Gastroesophageal sphincter (tissue), 4 donors: ENCODE data around the gene TBC1D19. TPM values are rescaled to one million over a fixed set of nuclear protein-coding genes. Genes with fewer than 3 reads are reported as not detected.
"Not testable (repeated sequence)": the region's sequence is repeated elsewhere in the genome, so short reads cannot be mapped to it uniquely, and the experiment has no call there.

Source experiments
- ATAC-seq: fragments of 150-250 bp; one replicate; pipeline ENCODE4 v1.9.1; 2016; ENCODE audit warnings: mild to moderate bottlenecking, moderate library complexity
- H3K27ac ChIP-seq, 4 donors: fragments of 200-600 bp; sonication (generic) in 3 of 4; 1 replicate in 3 of 4; 2 replicates in 1 of 4; pipeline ENCODE4 v1.5.1; 2016 to 2019
- H3K27me3 ChIP-seq: fragments of 200-600 bp; sonication (generic); one replicate; pipeline ENCODE4 v1.5.1; 2019
- H3K36me3 ChIP-seq, 2 donors: fragments of 200-600 bp; sonication (generic); one replicate each; pipeline ENCODE4 v1.5.1; 2019; ENCODE audit warnings: control low read depth in 1 of 2
- H3K4me1 ChIP-seq, 3 donors: fragments of 200-600 bp; sonication (generic); 1 replicate in 2 of 3; 2 replicates in 1 of 3; pipeline ENCODE4 v1.5.1; 2016 to 2019; ENCODE audit warnings: control low read depth in 2 of 3
- H3K4me3 ChIP-seq, 2 donors: fragments of 200-600 bp; sonication (generic); one replicate each; pipeline ENCODE4 v1.5.1; 2019; ENCODE audit warnings: mild to moderate bottlenecking in 1 of 2, moderate library complexity in 1 of 2
- H3K9me3 ChIP-seq, 3 donors: fragments of 200-600 bp; sonication (generic); one replicate each; pipeline ENCODE4 v1.5.1; 2017 to 2019; ENCODE audit warnings: control low read depth in 2 of 3
- EP300 ChIP-seq: sonication (generic); formaldehyde crosslinking; IDR thresholded peaks from one replicate; pipeline ENCODE4 v1.6.1; 2017; ENCODE audit warnings: antibody characterized with exemption, mild to moderate bottlenecking
- POLR2A ChIP-seq, 2 donors: fragments of 450-650 bp; IDR thresholded peaks; one replicate each; pipeline ENCODE4 v1.6.1; 2017; ENCODE audit warnings: antibody characterized with exemption in 2 of 2, mild to moderate bottlenecking in 2 of 2, moderate library complexity in 1 of 2
- POLR2AphosphoS5 ChIP-seq: sonication (generic); formaldehyde crosslinking; IDR thresholded peaks from one replicate; pipeline ENCODE4 v1.6.1; 2017; ENCODE audit warnings: antibody characterized with exemption
- WGBS, 2 donors: methylation state at CpG; one replicate each; pipeline ENCODE4 v1.1.5; 2018; ENCODE audit warnings: low coverage in 1 of 2; 5-methylcytosine and 5-hydroxymethylcytosine counted together
- total RNA-seq, 4 donors: library from RNA; depleted of rRNA; stranded (reverse); fragments of >200 nt; gene quantifications; one replicate each; pipeline ENCODE4 v1.1.0, GENCODE V29; 2016
- TF ChIP-seq, protein P1 (sequence below), 4 experiments: fragments of 200-600 bp in 2 of 4; fragments of 450-650 bp in 2 of 4; sonication (generic) in 1 of 4; IDR thresholded peaks; one replicate each; pipeline ENCODE4 v1.5.1; 2017 to 2019; ENCODE audit warnings: antibody characterized with exemption in 4 of 4, mild to moderate bottlenecking in 2 of 4, moderate library complexity in 2 of 4

Gene TBC1D19
- total RNA-seq, 4 donors from 2014 or later, result 13.2 to 20.1 (median 15.9) TPM

DNA sequence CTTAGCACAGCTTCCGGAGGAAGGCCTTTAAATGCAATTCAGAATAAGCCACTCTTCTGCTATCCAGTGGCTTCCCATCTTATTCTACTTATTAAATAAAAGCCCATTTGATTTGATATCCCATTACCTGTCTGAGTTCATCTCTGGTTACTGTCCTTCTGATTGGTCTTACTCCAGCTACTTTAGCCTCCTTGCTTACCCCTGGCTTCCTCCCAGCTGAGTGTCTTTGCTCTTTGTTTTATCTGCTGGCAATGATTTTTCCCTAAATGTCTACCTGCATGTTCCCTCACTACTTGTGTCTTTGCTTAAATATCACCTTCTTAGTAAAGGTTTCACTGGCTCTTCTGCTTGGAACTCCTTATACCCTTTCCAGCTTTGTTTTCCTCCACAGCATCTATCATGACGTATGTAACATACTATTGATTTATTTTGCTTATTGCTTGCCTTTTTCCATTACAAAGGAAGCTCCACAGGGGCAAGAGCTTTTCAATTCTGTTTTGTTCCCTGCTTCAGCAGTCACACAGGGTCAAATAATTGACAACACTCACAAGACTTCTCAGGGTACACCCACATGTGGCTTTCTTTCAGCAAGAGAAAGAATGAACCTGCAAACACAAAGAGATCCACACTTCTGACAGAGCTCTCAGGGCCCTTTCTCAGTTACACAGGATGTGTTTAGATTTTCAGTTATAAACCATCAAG is 63.8 kb downstream of the TBC1D19 start:
- no peak overlapping the region for H3K4me3 ChIP-seq
- H3K9me3 ChIP-seq, result no peaks in the 10 kb centered on the region
- no peaks in the 10 kb centered on the region for H3K4me1 ChIP-seq
- ATAC-seq, result no peak
- no peaks in the 10 kb centered on the region for H3K36me3 ChIP-seq
- whole genome bisulfite sequencing, 2 donors, result 82 to 100% methylated on average over 2 of the region's 2 CpGs
- TF ChIP-seq, protein P1, sequence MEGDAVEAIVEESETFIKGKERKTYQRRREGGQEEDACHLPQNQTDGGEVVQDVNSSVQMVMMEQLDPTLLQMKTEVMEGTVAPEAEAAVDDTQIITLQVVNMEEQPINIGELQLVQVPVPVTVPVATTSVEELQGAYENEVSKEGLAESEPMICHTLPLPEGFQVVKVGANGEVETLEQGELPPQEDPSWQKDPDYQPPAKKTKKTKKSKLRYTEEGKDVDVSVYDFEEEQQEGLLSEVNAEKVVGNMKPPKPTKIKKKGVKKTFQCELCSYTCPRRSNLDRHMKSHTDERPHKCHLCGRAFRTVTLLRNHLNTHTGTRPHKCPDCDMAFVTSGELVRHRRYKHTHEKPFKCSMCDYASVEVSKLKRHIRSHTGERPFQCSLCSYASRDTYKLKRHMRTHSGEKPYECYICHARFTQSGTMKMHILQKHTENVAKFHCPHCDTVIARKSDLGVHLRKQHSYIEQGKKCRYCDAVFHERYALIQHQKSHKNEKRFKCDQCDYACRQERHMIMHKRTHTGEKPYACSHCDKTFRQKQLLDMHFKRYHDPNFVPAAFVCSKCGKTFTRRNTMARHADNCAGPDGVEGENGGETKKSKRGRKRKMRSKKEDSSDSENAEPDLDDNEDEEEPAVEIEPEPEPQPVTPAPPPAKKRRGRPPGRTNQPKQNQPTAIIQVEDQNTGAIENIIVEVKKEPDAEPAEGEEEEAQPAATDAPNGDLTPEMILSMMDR (IDR thresholded peaks at IDR 0.05), result no peak
- TF ChIP-seq POLR2A (IDR thresholded peaks at IDR 0.05) (no peak), POLR2AphosphoS5 (no peak), EP300 (no peak)
- no peak overlapping the region for H3K27ac ChIP-seq
- H3K27me3 ChIP-seq, result no peaks in the 10 kb centered on the region

DNA sequence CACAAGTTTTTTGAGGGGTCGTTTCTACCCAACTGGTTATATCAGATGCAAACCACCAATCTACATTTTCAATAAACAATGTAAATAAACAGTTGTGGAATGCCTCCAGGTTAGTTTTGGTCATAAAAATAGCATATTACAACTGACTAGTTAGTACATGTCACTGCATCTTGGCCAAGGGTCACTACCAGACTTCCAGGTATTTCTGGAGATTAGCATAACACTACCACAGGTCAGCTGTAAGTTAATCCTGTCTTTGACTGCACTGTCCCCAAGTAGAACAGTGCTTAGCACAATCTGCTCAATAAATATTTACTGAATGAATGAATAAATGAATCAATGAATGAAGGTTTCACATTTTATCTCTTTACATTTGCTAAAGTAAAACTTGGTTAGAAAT is 64.4 kb downstream of the TBC1D19 start:
- Histone ChIP-seq H3K9me3 (no peaks in the 10 kb centered on the region), H3K36me3 (no peaks in the 10 kb centered on the region), H3K4me1 (no peaks in the 10 kb centered on the region), H3K27ac (no peak overlapping the region), H3K27me3 (no peaks in the 10 kb centered on the region), H3K4me3 (no peak overlapping the region)
- ATAC-seq, result no peak
- TF ChIP-seq, protein P1 (IDR thresholded peaks at IDR 0.05), result no peak
- no peak for TF ChIP-seq EP300
- 38 to 43% methylated on average over 1 of the region's 1 CpG for WGBS, 2 donors

DNA sequence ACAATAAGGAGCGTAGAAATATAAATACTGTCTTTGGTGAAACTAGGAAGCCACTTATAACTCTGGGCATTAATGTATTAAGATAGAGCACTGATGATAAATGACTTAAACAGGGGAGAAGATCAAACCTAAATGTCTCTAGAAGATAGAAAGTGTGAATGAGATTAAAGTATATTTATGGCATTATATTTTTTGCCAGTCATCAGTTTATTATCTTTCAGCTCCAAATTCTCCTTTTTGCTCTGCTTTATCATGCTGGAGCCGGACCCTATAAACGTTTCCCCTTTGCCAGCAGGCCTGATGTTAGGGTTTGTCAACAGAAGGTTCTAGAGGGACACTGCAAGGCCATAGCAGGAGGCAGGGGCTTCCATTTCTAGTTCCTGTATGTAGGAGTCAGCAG is 76.4 kb downstream of the TBC1D19 start:
- no peak overlapping the region for H3K4me3 ChIP-seq
- H3K9me3 ChIP-seq, result peaks cover 0 to 5% (median 0%) of the 10 kb centered on the region in 3 donors
- no peaks in the 10 kb centered on the region for H3K4me1 ChIP-seq
- peaks cover 0 to 37% of the 10 kb centered on the region in 2 donors for H3K36me3 ChIP-seq
- no peak for TF ChIP-seq POLR2A (IDR thresholded peaks at IDR 0.05)
- no peak for TF ChIP-seq EP300
- TF ChIP-seq POLR2AphosphoS5, result no peak
- TF ChIP-seq, protein P1 (IDR thresholded peaks at IDR 0.05), result no peak
- H3K27me3 ChIP-seq, result no peaks in the 10 kb centered on the region
- no peak for ATAC-seq
- WGBS, 2 donors, result 92 to 96% methylated on average over 3 of the region's 3 CpGs
- no peak overlapping the region for H3K27ac ChIP-seq

DNA sequence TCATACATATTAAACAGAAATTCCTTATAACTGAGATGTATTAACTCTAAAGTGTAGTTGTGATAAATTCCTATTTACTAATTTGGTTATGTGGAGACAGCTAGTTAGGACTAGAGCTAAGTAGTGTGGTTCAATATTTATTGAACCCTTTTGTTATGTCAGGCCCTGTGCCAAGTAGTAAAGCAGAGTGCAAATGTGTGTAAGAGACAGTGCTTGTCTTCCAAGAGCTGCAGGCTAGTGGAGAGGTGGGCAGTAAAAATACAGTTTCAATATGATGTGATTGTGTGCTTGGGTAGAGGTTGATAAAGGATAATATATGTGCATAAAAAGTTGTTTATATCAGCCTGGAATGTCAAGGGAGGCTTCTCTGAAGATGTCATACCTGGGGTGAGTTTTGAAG is 80.0 kb downstream of the TBC1D19 start:
- Histone ChIP-seq H3K36me3 (peaks cover 0 to 25% of the 10 kb centered on the region in 2 donors), H3K4me1 (no peaks in the 10 kb centered on the region), H3K9me3 (no peaks in the 10 kb centered on the region), H3K27me3 (no peaks in the 10 kb centered on the region), H3K27ac (no peak overlapping the region), H3K4me3 (no peak overlapping the region)
- ATAC-seq, result no peak
- TF ChIP-seq, protein P1 (IDR thresholded peaks at IDR 0.05), result no peak

DNA sequence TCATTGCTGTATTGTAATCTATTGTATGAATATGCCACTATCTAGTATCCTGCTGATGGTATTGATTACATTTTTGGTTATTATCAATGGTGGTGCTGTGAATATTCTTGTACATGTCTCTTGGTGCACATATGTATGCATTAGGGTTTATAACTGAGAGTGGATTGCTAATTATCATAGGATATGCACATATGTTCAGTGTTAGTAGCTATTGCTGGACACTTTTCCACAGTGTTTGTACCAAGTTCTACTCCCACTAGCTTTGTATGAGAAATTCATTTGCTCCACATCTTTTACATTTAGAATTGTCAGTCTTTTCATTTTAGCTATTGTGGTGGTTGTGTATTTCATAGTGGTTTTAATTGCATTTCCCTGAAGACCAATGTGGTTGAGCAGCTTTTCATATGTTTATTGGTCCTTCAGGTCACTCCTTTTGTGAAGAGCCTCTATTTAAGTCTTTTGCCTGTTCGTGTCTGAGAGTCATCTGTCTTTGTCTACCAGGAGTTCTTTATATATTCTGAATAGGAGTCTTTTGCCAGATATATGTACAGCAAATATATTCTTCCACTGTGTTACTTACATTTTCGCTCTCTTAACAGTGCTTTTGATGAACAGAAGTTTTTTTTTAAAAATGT is 87.1 kb downstream of the TBC1D19 start:
- no peaks in the 10 kb centered on the region for H3K4me1 ChIP-seq
- WGBS, 2 donors, result 83 to 85% methylated on average over 2 of the region's 2 CpGs

DNA sequence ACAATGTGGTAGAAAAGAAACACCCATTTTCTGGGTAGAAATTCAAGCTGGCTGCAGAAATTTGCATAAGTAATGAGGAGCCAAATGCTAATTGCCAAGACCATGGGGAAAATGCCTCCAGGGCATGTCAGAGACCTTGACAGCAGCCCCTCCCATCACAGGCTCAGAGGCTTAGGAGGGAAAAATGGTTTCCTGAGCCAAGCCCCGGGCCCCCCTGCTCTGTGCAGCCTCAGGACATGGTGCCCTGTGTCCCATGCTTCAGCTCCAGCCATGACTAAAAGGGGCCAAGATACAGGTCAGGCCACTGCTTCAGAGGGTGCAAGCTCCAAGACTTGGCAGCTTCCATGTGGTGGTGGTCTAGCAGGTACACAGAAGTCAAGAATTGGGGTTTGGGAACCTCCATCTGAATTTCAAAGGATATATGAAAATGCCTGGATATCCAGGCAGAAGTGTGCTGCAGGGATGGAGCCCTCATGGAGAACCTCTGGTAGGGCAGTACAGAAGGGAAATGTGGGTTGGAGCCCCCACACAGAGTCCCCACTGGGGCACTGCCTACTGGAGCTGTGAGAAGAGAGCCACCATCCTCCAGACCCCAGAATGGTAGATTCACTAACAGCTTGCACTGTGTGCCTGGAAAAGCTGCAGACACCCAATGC is 95.3 kb downstream of the TBC1D19 start:
- peaks cover 0 to 27% of the 10 kb centered on the region in 2 donors for H3K36me3 ChIP-seq
- not testable (repeated sequence) for H3K27ac ChIP-seq, H3K27me3 ChIP-seq, H3K4me1 ChIP-seq, ATAC-seq, H3K4me3 ChIP-seq, H3K9me3 ChIP-seq
- WGBS, 2 donors, result 100% methylated on average over 1 of the region's 1 CpG; no CpG with 5 or more reads in 1 of the 2 donors

More for the DNA sequence above, 87.1 kb downstream of the TBC1D19 start:
- Histone ChIP-seq H3K9me3 (no peaks in the 10 kb centered on the region), H3K36me3 (peaks cover 0 to 1% of the 10 kb centered on the region in 2 donors), H3K27ac (no peak overlapping the region), H3K27me3 (no peaks in the 10 kb centered on the region), H3K4me3 (no peak overlapping the region)
- TF ChIP-seq, protein P1 (IDR thresholded peaks at IDR 0.05), result no peak
- TF ChIP-seq POLR2A (IDR thresholded peaks at IDR 0.05) (no peak), POLR2AphosphoS5 (no peak), EP300 (no peak)
- no peak for ATAC-seq
